ENCODE measurements around the gene PDXK. TPM values are rescaled to one million over a fixed set of nuclear protein-coding genes. Genes with fewer than 3 reads are reported as not detected.
"Not testable (repeated sequence)": the region's sequence is repeated elsewhere in the genome, so short reads cannot be mapped to it uniquely, and the experiment has no call there.

The PDXK gene
- 100 to 1,000 TPM in 2 of 4 donors, 10 to 100 TPM in 2; 58.8 to 111 (median 93.5) TPM for total RNA-seq

DNA sequence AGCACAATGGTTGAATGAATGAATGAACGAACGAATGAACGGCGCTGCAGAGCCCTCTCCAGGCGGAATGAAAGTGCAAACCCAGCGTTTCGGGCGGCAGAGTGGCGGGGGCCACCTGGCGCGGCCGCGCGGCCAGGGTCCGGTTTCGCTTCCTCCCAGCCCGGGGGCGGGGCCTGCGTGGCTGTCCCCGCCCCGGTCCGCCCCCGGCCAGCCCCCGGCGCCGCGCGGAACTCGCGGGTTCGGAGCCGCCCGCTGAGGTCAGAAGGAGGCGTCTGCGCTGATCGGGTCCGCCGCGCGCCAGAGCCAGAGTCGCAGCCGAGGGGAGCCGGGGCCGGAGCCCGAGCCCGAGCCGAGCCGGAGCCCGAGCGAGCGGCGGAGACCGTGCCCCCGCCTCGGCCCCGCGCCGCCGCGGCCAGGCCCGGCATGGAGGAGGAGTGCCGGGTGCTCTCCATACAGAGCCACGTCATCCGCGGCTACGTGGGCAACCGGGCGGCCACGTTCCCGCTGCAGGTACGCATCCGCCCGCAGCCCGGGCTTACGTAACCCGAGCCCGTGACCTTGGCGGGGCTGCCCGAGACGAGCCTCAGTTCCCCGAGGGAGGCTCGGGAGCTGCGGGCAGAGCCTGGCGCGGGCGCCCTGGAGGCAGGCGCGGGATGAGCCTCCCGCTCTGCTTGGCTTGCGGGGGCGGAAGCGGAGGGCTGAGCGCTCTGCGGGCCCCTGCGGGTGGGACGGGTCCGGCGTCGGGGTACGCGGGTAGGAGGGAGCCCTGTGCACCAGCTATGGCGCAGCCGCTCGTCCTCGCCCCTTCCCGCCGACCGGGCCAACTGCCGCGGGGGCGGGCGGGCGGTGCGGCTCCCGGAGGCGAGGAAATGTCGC lies at the start of gene PDXK:
Gene PDXK, plus strand, starts transcription at position 258 of the 876 bp plus-strand sequence. Its CDS starts 166 bp downstream, at position 424.
- peak; percentile 91 for ATAC-seq (ENCODE audit: low FRiP score)
- TF ChIP-seq, protein P1, sequence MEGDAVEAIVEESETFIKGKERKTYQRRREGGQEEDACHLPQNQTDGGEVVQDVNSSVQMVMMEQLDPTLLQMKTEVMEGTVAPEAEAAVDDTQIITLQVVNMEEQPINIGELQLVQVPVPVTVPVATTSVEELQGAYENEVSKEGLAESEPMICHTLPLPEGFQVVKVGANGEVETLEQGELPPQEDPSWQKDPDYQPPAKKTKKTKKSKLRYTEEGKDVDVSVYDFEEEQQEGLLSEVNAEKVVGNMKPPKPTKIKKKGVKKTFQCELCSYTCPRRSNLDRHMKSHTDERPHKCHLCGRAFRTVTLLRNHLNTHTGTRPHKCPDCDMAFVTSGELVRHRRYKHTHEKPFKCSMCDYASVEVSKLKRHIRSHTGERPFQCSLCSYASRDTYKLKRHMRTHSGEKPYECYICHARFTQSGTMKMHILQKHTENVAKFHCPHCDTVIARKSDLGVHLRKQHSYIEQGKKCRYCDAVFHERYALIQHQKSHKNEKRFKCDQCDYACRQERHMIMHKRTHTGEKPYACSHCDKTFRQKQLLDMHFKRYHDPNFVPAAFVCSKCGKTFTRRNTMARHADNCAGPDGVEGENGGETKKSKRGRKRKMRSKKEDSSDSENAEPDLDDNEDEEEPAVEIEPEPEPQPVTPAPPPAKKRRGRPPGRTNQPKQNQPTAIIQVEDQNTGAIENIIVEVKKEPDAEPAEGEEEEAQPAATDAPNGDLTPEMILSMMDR (IDR thresholded peaks at IDR 0.05), result no peak
- DNase-seq (ENCODE audit: low spot score), result peak; percentile 74

DNA sequence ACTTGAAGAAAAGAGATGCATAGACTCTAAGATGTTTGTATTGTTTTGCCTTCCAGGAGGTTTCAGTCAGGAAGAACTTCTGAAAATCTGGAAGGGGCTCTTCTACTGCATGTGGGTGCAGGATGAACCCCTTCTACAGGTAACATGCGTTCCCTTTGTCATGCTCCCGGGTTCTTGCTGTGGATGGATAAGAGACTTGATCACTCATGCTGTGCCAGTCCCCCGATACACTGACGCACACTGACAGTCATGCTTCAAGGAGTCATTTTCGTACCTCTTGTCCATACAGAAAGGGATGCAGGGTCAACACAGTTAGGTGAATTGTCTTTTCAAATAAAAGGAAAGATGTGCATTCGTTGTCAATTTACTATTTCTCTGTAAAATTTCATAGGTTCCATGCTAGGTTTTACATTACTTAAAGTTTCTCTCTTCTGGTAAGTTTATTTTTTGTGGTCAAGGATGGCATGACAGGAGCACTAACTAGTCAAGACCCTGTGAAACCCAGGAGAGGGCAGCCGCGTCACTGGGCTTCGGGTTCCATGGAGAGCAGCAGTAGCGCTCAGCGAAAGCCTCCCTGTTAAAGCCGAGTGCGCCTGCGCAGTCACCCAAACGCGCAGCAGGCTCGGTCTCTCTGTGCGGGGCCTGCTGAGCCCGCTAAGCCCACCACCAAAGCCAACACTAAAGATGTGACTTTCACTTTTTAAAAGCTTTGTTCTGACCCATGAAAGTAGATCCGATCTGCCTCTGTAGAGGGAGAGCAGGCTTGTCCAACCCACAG lies 48.9 kb upstream of the PDXK start:
- no peak for ATAC-seq (ENCODE audit: low FRiP score)
- no peak for DNase-seq (ENCODE audit: low spot score)
- TF ChIP-seq, protein P1 (IDR thresholded peaks at IDR 0.05), result no peak

DNA sequence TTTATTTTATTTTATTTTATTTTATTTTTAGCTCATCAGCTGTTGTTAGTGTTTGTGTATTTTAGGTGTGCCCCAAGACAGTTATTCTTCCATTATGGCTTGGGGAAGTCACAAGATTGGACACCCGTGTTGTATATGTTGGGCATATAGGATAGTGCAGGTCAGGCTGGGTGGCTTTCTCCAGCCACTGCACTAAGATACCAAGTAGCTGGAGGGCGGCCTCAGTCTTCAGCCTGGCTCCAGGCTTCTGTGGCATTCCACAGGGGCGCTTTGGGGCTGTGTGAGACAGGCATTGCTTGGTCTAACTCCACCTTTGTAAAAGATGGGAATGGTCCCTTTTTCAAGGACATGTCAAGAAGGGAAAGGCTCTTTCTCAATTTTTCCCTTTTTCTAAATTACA lies 43.1 kb upstream of the PDXK start:
- TF ChIP-seq, protein P1 (IDR thresholded peaks at IDR 0.05), result no peak
- no peak for ATAC-seq (ENCODE audit: low FRiP score)

DNA sequence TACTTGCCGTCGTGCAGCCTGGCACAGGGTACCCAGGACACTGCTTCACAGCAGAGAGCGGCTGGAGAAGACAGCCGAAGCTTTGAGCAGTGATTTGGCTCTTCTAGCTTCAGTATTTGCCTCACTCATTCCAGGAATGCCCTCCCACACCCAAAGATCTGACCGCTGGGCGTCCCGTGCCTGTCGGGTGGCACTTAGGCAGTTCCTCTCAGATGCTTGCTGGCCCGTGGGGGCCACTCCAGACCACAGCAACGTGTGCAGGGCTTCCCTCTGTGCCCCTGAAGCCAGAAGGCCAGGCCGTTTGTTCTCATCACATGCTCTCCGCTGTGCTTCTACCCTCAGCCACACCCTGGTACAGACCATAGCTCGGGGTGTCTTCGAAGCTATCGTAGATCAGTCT lies 42.5 kb upstream of the PDXK start:
- TF ChIP-seq, protein P1 (IDR thresholded peaks at IDR 0.05), result no peak
- DNase-seq (ENCODE audit: low spot score), result no peak
- ATAC-seq (ENCODE audit: low FRiP score), result no peak

More for the DNA sequence above, 43.1 kb upstream of the PDXK start:
- DNase-seq (ENCODE audit: low spot score), result no peak

DNA sequence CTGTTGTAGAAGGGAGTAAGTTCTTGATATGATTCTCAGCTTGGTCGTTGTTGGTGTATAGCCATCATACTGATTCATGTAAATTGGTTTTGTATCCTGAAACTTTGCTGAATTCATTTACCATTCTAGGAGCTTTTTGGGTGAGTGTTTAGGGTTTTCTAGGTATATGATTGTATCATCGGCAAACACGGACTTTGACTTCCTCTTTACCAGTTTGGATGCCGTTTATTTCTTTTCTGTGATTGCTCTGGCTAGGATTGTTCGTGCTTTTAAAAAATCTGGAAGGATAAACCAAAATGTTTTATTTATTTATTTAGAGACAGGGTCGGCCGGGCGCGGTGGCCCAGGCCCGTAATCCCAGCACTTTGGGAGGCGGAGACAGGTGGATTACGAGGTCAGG lies 39.0 kb upstream of the PDXK start:
- no peak for ATAC-seq (ENCODE audit: low FRiP score)
- TF ChIP-seq, protein P1 (IDR thresholded peaks at IDR 0.05), result no peak
- DNase-seq (ENCODE audit: low spot score), result no peak

DNA sequence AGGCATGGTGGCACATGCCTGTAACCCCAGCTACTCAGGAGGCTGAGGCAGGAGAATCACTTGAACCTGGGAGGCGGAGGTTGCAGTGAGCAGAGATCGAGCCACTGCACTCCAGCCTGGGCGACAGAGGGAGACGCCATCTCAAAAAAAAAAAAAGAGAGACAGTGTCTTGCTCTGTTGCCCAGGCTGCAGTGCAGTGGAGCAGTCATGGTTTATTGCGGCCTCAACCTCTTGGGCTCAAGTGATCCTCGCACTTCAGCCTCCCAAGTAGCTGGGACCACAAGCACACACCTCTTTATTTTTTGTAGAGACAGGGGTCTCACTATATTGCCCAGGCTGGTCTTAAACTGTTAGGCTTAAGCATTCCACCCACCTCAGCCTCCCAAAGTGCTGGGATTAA lies 38.5 kb upstream of the PDXK start:
- ATAC-seq (ENCODE audit: low FRiP score); DNase-seq (ENCODE audit: low spot score): not testable (repeated sequence)

DNA sequence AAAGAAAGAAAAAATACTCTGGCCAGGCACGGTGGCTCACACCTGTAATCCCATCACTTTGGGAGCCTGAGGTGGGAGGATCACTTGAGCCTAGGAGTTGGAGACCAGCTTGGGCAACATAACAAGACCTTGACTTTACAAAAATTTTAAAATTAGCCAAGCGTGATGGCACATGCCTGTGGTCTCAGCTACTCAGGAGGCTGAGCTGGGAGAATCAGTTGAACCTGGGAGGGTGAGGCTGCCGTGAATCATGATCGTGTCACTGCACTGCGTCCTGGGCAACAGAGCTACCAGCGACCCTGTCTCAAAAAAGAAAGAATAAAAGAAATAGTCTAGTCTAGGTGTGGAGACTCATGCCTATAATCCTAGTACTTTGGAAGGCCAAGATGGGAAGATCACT lies 37.3 kb upstream of the PDXK start:
- TF ChIP-seq, protein P1 (IDR thresholded peaks at IDR 0.05), result no peak
- no peak for ATAC-seq (ENCODE audit: low FRiP score)
- no peak for DNase-seq (ENCODE audit: low spot score)

All from omental fat pad (tissue), 4 donors.